Right ventricle myocardium inferior (tissue), 1 donor: Measurements from ENCODE around the gene KCP. TPM values are rescaled to one million over a fixed set of nuclear protein-coding genes. Genes with fewer than 3 reads are reported as not detected.

Experiments used
- ATAC-seq: fragments of 200-7000 bp; cut with Tn5 transposase; one replicate; pipeline ENCODE4 v1.9.1; 2020; ENCODE audit warnings: mild to moderate bottlenecking, moderate library complexity
- DNase-seq: peaks from one replicate; pipeline ENCODE4 v3.0.0; 2021; ENCODE audit errors: missing footprints
- intact Hi-C: fragments of 100-400 bp; cut with DNase I; formaldehyde crosslinking; loops from one replicate; pipeline ENCODE4 v1.11.0; 2022
- total RNA-seq: library from RNA; stranded (reverse); fragmentation: NEBNext Ultra II Directional; extraction: Animal tissue kit (Norgen Biotek cat#: 25700); gene quantifications from one replicate; pipeline ENCODE4 v1.2.1, GENCODE V29; 2021
- donor health status: DM: no; HTN: yes; CAD: no; lungs with severe emphysema.

KCP gene
- total RNA-seq, 1 donor from 2014 or later: 0.11 TPM

DNA sequence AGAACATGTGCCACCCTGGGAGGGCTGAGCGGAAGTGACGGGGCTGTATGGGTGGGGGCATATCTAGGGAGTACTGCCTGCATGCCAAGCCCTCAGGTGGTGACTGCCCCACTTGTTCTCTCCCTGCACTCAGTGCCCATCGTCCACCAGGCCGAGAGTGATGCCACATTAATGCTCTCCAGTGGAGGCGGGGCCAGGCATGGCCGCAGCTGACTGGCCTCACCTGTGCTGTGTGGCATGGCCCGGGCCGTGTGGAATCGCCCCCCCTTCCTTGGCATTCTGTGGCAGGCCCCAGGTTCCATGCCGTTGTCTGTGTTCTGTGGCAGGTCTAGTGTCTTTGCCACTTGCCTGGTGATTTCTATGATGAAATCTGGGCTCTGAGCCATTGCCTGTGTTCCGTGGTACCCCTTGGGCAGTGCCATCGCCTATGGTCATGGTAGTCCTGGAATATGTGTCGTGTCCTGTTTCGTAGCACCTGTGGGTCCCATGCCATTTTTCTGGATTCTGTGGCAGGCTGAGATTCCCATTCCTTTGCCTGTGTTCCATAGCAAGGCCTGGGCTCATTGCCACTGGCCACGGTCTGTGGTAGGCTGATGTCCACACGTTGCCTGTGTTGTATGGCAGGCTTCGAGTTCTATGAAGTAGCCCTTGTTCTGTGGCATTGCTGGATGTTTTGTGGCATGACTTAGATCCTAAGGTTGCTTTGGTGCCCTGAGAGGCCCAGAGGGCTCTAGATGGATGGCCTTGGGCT is 71.4 kb downstream of the KCP start:
- ATAC-seq (no peak), DNase-seq (peak; percentile 50)
- intact Hi-C loops: no loop called here

DNA sequence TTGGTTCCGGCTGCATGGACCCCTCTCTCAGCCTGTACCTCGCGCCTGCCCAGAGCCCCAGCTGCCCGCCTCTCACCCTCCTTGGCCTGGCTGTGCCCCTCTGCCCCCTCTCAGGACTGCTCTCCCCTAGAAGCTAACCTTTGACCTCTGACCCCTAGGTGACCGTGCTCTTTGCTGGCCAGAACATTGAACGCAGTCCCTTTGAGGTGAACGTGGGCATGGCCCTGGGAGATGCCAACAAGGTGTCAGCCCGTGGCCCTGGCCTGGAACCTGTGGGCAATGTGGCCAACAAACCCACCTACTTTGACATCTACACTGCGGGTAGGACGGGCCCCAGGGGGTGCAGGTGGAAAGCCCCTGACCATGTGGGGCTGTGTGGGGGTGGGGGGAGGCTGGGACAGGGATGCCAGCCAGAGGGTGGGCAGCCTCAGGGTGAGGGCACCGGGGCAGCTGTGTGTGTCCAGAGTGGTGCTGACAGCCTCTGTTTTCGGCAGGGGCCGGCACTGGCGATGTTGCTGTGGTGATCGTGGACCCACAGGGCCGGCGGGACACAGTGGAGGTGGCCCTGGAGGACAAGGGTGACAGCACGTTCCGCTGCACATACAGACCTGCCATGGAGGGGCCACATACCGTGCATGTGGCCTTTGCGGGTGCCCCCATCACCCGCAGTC is 72.3 kb downstream of the KCP start:
- no peak for ATAC-seq
- intact Hi-C loops: no loop called here
- peak; percentile 54 for DNase-seq

DNA sequence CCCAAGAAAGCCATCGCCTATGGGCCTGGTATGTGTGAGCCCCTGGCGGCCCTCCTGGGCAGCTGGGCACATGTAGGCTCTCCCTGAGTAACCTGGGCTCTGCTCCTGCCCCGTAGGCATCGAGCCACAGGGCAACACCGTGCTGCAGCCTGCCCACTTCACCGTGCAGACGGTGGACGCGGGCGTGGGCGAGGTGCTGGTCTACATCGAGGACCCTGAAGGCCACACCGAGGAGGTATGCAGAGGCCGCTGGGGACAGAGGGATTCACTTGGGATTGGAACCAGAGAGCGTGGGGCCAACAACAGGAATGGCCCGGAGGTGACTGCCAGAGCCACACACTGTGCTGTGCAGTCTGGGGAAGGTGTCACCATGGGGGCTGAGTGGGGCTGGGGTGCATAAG is 73.0 kb downstream of the KCP start:
- peak; percentile 56 for DNase-seq
- intact Hi-C loops: no loop called here
- no peak for ATAC-seq

DNA sequence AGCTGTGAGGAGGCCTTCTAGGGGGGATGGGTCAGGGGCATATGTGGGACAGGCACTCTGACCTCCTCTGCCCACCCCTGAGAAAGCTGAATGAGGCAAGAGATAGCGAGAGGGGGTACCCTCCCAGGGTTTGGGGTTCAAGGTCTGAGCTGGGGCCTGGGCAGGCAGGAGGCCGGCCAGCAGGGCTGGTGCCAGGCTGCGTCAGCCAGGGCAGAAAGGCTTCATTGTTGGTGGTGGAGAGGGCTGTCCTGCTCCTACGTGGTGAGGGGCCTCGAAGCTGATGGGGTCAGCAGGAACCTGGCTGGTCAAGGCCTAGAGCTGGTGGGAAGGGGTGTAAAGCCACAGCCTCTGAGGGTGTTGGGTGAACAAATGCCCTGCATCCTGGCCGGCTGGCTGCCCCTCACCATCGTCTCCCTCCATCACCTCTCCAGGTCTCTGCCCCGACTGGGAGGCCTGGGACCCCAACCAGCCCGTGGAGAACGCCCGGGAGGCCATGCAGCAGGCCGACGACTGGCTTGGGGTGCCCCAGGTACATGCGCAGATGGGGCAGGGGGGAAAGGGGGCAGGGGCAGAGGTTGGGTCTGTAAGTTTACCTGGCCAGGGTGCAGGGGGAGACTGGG is 73.7 kb downstream of the KCP start:
- intact Hi-C loops: no loop called here
- ATAC-seq: no peak
- peak; percentile 40 for DNase-seq

DNA sequence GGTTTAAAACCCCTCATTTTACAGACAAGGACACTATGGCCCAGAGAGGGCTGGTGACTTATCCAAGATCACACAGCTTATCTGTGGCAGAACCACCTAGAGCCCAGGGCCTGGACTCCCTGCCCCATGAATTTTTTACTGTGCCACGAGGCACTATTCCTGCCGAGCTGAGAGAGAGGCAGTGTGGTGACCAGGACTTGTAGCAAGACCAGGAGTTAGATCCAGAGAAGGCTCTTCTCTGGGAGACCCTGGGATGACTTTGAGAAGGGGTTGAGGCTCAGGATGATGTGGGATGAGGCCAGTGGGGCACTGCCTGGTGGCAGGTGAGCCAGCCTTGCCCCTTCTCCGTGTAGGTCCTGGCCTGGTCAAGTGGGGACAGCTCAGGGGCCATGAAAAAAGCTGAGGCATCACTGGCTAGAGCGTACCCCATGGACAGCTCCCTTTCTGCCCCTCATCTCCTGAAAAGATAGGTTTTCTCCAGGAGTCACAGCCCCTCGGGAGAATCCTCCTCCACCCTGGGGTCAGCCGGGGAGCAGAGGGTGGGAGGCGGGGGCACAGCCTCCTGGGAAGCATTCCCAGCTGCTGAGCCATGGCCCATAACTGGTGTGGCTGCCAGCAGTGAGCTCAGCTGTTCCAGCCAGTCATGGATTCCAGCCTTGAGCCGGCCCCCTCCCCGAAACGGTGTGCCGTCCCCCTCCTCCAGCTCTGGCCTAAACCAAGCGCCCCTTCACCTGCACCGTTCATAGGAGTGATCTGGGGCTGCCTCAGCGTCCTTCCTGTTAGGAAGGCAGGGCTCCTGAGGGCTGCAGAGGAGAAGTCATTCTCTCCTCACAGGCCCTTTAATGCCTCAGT is 74.5 kb downstream of the KCP start:
- ATAC-seq (no peak), DNase-seq (peak; percentile 64)
- intact Hi-C loops: no loop called here

DNA sequence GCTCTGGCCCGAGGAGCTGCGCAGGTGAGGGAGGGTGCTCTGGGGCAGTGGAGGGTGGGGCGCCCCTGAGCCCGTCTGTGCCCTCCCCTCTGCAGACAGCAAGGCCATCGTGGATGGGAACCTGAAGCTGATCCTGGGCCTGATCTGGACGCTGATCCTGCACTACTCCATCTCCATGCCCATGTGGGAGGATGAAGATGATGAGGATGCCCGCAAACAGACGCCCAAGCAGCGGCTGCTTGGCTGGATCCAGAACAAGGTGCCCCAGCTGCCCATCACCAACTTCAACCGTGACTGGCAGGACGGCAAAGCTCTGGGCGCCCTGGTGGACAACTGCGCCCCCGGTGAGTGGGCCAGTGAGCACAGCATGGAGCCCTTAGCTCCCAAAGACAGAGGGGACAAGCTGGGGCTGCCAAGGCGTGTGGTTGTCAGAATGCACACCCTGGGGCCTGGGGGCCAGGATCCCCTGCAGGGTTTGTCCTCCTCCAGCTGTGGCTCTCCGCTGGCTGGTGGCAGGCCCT is 75.2 kb downstream of the KCP start:
- ATAC-seq: no peak
- intact Hi-C loops: no loop called here
- peak; percentile 59 for DNase-seq

DNA sequence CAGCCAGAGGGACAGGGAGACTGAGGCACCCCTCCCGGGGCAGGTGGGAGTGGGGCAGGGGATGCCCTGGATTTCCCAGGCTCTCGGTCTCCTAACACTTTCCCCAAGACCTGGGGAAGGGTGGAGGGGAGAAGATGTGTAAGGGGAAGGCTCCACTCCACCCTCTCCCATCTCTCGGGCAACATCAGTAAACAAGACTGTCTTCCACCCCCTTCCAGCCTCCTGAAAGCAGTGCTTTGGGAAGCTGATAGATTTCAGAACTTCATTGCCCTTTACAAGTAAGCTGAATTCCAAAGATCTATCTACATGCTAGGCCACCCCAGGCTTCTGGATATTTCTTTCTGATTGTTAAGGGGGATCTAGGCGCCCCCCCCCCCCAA is 76.6 kb downstream of the KCP start:
- no peak for DNase-seq
- intact Hi-C loops: loop anchor here (2.0 to 5.0 kb wide), 2 partner anchors 27 to 87 kb away; no protein-coding TSS in a partner anchor
- ATAC-seq: no peak

DNA sequence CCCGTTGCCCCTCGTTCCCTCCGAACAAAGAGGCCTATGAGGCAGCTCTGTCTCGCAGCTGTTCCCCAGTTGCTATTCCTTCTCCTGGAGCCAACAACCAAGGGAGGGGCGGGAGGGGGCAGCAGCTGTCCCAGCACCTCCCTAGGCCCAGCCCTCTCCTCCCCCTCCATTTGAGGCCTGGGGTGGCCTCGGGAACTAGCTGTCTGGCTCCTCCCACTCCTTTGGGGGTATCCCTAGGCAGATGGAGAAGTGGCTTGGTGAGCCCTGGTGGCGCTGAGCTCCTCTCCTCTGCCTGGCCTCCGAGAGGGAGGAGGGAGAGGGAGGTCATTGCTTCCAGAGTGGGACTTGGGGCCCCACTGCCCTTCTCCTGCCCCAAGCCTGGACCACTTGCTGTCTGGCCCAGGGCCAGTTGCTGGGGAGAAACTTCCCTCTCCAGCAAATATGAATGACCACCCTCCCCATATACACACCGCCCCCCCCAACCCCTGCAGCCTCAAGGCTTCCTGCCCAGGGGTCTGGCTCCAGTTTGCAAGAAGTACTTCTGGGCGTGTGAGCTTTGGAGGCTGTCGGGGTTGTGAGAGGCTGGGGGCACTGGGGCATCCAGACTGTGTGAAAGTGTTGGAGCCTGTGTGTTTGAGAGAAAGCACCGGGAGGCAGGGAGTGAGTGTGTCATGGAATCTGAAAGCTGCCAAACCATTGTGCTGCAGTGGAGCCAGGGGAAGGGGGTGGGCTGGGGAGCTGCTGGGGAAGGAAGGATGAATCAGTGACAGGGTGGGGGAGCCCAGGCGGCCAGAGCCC is 77.2 kb downstream of the KCP start:
- ATAC-seq (peak; percentile 27), DNase-seq (peak; percentile 86)
- intact Hi-C loops: loop anchor here (2.0 to 5.0 kb wide), 2 partner anchors 27 to 86 kb away; no protein-coding TSS in a partner anchor

DNA sequence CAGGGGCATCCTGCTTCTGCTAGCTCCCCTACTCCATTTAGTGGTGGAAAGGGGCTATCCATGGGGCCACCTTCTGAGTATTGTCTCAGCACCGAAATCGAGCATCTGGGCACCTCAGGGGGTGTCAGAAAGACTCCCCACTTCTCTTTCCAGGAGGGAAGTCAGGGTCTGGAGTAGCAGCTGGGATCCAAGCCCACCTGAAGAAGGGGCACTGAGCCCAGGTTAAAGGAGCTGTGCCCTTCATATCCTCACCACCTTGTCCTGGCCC is 77.7 kb downstream of the KCP start:
- DNase-seq (no peak), ATAC-seq (no peak)
- intact Hi-C loops: loop anchor here (2.0 to 5.0 kb wide), 2 partner anchors 28 to 86 kb away; no protein-coding TSS in a partner anchor

DNA sequence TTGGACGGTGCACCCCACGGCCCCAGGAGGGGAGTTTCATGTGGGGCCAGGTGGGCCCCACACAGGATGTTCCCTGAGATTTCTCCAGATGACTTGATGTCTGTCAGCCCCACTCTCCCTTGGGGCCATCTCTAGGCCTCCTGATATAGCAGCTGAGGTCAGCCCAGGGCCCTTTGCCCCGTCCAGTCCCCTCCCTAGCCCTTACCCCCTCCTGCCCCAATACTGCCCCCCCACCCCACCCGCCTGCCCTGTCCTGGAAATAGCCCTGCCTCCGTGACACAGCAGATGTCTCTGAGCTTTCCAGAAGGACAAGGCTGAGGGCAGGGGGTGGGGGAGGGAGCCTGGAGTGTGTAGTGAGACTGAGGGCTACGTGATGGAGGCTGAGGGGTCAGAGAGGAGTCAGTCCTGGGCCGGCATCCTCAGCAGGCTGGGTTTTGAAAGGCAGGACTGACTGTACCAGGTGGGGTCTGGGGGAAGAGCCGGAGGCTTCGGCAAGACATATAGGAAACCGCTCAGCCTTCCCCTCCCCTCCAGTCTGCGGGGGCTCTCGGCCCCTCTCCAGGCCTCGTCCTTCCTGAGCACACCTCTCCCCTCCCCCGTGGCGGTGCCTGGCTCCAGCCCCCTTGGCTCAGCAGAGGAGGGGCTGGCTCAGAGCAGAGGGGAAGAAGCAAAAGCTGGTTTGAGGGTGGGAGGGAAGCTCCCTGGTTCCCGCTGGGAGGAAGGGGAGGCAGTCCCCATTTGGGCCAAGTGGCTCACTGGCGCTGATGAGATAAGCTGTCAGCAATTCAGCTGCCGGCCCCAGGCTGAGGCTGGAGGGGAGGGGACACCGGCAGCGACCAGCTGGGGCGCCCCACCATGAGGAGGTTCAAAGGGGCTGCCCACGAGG is 78.3 kb downstream of the KCP start:
- peak; percentile 40 for ATAC-seq

DNA sequence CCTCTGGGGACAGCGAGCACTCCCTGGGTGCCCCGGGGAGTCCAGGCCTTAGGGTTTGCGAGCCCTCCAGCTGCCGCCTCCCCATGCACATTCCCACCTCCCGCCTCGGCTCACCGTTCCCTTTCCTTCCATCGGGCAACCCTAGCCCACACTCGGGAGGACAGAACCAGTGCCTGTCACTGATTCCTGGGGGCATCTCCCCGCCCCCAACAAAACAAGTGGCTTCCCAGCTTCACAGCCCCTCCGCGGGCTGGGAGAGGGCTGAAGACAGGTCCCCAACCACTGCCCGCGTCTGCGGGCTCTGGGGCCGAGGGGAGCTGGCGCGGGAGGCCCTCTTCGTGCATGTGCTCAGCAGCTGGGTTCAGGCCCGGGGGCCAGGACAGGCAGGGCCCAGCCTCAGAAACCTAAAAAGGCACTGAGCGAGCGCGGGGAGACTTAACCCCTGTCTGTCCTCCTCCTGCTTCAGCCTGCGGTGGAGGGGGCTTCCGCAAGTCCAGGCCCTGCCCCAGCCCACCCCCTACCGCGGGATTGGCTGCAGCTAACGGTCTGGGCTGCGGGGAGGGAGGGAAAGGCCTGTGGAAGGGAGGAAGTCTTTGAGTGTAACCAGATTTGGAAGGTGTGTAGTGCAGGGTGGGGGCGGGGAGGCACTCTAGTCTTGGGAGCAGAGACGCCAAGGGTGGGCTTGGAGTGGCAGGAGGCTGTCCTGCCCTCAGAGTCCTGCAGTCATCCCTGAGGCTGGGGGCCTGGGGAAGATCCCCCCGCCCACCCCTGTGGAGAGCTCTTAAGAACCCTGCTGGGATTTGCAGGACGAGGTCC is 79.1 kb downstream of the KCP start:
- ATAC-seq (peak; percentile 45), DNase-seq (peak; percentile 82)
- intact Hi-C loops: loop anchor here (2.0 to 5.0 kb wide), 2 partner anchors 41 to 84 kb away; partner anchors contain the start of gene CCDC136

More for the DNA sequence above, 78.3 kb downstream of the KCP start:
- intact Hi-C loops: loop anchor here (2.0 to 5.0 kb wide), 3 partner anchors 29 to 85 kb away; partner anchors contain the start of gene CCDC136
- peak; percentile 77 for DNase-seq

DNA sequence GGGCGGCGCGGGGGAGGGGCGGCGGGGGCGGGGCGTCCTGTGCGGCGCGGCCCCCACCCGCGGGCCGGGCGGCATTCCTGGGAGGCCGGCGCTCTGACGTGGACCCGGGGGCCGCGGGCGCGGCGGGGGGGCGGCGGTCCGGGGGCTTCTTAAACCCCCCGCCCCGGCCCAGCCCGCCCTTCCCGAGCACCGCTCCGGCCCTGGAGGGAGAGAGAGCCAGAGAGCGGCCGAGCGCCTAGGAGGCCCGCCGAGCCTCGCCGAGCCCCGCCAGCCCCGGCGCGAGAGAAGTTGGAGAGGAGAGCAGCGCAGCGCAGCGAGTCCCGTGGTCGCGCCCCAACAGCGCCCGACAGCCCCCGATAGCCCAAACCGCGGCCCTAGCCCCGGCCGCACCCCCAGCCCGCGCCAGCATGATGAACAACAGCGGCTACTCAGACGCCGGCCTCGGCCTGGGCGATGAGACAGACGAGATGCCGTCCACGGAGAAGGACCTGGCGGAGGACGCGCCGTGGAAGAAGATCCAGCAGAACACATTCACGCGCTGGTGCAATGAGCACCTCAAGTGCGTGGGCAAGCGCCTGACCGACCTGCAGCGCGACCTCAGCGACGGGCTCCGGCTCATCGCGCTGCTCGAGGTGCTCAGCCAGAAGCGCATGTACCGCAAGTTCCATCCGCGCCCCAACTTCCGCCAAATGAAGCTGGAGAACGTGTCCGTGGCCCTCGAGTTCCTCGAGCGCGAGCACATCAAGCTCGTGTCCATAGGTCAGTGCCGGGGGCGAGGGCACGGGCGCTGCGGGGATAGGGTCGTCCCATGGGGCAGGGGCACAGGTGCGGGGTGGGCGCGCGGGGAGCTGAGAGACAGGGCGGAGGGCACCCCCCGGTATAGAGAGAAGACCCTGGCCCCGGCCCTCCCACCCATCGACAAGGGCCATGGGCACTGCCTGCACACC is 80.0 kb downstream of the KCP start, which contains the start of gene FLNC:
Gene FLNC, plus strand, starts transcription at position 176 of the 947 bp plus-strand sequence. Its CDS starts 232 bp downstream, at position 408.
- intact Hi-C loops: loop anchor here (2.0 to 5.0 kb wide), 2 partner anchors 40 to 83 kb away; partner anchors contain the start of gene CCDC136
- peak; percentile 24 for ATAC-seq
- DNase-seq: peak; percentile 80

DNA sequence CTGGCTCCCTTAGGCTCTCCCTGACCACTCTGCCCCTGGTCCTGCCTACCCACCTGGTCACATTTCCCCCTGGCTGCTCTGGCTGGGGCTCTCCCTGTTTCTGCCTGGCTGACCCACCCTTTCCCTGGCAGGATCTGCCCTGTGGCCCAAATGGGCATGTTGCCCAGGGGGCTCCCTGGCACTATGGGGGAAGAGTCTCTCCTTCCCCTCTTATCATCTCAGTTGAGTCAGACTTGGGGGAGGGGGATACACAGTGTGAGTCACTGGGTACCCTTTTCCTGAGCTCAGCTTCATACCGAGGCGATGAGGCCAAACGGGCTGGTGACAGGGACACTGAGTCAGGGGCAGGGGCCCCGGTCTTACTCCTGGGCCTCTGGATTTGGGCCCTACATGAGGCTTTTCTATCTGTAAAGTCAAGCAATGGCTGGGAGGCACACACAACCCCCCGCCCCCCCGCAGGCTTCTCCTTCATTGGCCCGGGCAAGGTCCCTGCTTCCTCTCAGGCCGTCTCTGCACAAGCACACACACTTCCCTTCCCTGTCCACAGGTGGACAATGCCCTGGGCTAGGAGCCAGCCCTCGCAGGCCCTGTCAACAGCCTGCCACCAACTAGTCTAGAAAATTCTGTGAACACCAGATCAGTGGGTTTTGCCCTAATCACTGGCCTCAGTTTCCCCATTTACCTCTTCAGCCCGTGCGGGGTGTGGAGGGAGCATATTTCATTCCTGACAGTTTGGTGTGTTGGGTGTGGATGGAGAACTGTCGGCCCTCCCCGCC is 80.9 kb downstream of the KCP start:
- intact Hi-C loops: loop anchor here (2.0 to 5.0 kb wide), 2 partner anchors 39 to 82 kb away; partner anchors contain the start of gene CCDC136
- DNase-seq (peak; percentile 66), ATAC-seq (no peak)
